DND-41 (cell line): Measurements from ENCODE around the gene CACNA2D1.

Source experiments
- ATAC-seq: fragments of 200-7000 bp; cut with Tn5 transposase; 3 replicates; pipeline ENCODE4 v1.9.1; 2021; ENCODE audit warnings: low read depth; ENCODE audit not compliant: insufficient read depth
- DNase-seq: peaks from one replicate; pipeline ENCODE4 v3.0.0-alpha.2; 2020
- H2AFZ ChIP-seq: 2 replicates; pipeline ENCODE4 v1.6.0; 2012; ENCODE audit warnings: low read depth, low read length
- H3K27ac ChIP-seq: 2 replicates; pipeline ENCODE4 v1.5.1; 2012; ENCODE audit warnings: low read length, inconsistent platforms
- H3K27me3 ChIP-seq: fragments of 200-600 bp; sonication (generic); 2 replicates; pipeline ENCODE4 v1.6.0; 2012; ENCODE audit warnings: low read length, mild to moderate bottlenecking, inconsistent platforms; ENCODE audit not compliant: insufficient read depth, poor library complexity
- H3K36me3 ChIP-seq: 2 replicates; pipeline ENCODE4 v1.5.1; 2012; ENCODE audit warnings: low read length, inconsistent platforms; ENCODE audit not compliant: insufficient read depth
- H3K4me1 ChIP-seq: 2 replicates; pipeline ENCODE4 v1.5.1; 2012; ENCODE audit warnings: mild to moderate bottlenecking, low read length; ENCODE audit not compliant: insufficient read depth
- H3K4me2 ChIP-seq: 2 replicates; pipeline ENCODE4 v1.6.0; 2012; ENCODE audit warnings: mild to moderate bottlenecking, moderate library complexity, low read length, inconsistent platforms; ENCODE audit not compliant: insufficient read depth
- H3K4me3 ChIP-seq, 2 experiments: fragments of 200-600 bp in 1 of 2; shearing (Covaris generic) in 1 of 2; 2 replicates each; pipeline ENCODE4 v1.5.1; 2012 to 2016; ENCODE audit warnings: inconsistent platforms in 2 of 2, low read length in 2 of 2, mild to moderate bottlenecking in 2 of 2, low read depth in 1 of 2, moderate library complexity in 1 of 2
- H3K79me2 ChIP-seq: 2 replicates; pipeline ENCODE4 v1.6.0; 2012; ENCODE audit warnings: low read length, inconsistent platforms; ENCODE audit not compliant: insufficient read depth
- H3K9ac ChIP-seq: 2 replicates; pipeline ENCODE4 v1.6.0; 2012; ENCODE audit warnings: low read depth, mild to moderate bottlenecking, inconsistent platforms, low read length, moderate library complexity
- H3K9me3 ChIP-seq: 2 replicates; pipeline ENCODE4 v1.5.1; 2012; ENCODE audit warnings: low read length, moderate library complexity, mild to moderate bottlenecking, inconsistent platforms; ENCODE audit not compliant: insufficient read depth, severe bottlenecking
- H4K20me1 ChIP-seq: 2 replicates; pipeline ENCODE4 v1.6.0; 2012; ENCODE audit warnings: low read length; ENCODE audit not compliant: insufficient read depth
- EZH2 ChIP-seq: IDR thresholded peaks from 3 replicates; pipeline ENCODE4 v1.6.1; 2012; ENCODE audit warnings: borderline replicate concordance, low read depth, mild to moderate bottlenecking, moderate library complexity, low read length, inconsistent platforms; ENCODE audit not compliant: severe bottlenecking
- TF ChIP-seq, protein P1 (sequence below): IDR thresholded peaks from 2 replicates; pipeline ENCODE4 v1.5.1; 2012; ENCODE audit warnings: borderline replicate concordance, low read length, moderate library complexity, mild to moderate bottlenecking; ENCODE audit not compliant: poor library complexity, severe bottlenecking; ENCODE audit errors: extremely low read depth

Gene CACNA2D1

DNA sequence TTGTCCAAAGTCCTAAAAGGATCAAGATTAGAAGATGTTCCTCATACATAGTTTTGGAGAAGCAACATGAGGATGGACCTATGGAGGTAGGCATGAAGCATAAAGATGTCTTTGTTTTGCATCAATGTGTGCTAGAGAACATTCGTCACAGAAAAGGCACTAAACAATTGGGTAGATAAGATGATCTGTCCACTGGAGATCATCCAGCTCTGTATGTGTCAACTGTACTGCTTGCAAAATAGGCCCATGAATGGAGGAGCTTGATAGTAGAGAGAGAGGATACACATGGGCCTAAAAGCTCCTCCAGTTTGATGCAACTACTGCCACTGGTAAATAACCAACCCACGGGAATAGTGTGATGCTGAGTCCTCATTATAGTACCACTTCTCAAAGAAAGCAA lies 387.3 kb downstream of the CACNA2D1 start:
- TF ChIP-seq, protein P1, sequence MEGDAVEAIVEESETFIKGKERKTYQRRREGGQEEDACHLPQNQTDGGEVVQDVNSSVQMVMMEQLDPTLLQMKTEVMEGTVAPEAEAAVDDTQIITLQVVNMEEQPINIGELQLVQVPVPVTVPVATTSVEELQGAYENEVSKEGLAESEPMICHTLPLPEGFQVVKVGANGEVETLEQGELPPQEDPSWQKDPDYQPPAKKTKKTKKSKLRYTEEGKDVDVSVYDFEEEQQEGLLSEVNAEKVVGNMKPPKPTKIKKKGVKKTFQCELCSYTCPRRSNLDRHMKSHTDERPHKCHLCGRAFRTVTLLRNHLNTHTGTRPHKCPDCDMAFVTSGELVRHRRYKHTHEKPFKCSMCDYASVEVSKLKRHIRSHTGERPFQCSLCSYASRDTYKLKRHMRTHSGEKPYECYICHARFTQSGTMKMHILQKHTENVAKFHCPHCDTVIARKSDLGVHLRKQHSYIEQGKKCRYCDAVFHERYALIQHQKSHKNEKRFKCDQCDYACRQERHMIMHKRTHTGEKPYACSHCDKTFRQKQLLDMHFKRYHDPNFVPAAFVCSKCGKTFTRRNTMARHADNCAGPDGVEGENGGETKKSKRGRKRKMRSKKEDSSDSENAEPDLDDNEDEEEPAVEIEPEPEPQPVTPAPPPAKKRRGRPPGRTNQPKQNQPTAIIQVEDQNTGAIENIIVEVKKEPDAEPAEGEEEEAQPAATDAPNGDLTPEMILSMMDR = no peak
- DNase-seq (no peak), ATAC-seq (no peak)
- no peak overlapping the region for H3K4me2 ChIP-seq
- no peak overlapping the region for H3K9ac ChIP-seq
- H2AFZ ChIP-seq = no peak overlapping the region
- no peaks in the 10 kb centered on the region for H3K36me3 ChIP-seq
- H3K79me2 ChIP-seq = no peaks in the 10 kb centered on the region
- H3K27me3 ChIP-seq = no peaks in the 10 kb centered on the region
- no peak overlapping the region for H3K4me3 ChIP-seq
- H3K27ac ChIP-seq = no peak overlapping the region
- H3K9me3 ChIP-seq = no peaks in the 10 kb centered on the region
- no peaks in the 10 kb centered on the region for H4K20me1 ChIP-seq
- H3K4me1 ChIP-seq = no peaks in the 10 kb centered on the region

DNA sequence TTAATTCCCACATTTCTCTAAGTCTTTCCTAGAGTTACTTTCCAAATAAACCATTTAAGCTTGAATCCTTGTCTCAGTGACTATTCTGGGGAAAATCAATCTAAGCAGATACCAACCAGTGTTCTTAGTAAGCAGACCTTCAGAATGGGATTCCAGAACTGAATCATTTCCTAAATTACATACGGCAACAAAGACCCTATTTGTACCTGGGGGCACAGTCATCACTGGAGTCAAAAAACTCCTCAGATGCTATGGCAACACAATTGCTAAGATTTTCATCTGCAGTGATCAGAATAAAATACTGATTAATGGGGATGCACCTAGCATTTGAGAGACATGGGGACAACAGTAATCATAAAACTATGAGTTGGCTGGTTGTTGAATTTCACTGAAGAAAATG lies 389.0 kb downstream of the CACNA2D1 start:
- no peak for DNase-seq
- no peaks in the 10 kb centered on the region for H4K20me1 ChIP-seq
- H3K27me3 ChIP-seq = no peaks in the 10 kb centered on the region
- no peak overlapping the region for H2AFZ ChIP-seq
- no peak overlapping the region for H3K4me2 ChIP-seq
- H3K27ac ChIP-seq = no peak overlapping the region
- no peak for TF ChIP-seq EZH2
- TF ChIP-seq, protein P1 = no peak
- no peak for ATAC-seq
- H3K36me3 ChIP-seq = no peaks in the 10 kb centered on the region
- no peak overlapping the region for H3K9ac ChIP-seq
- H3K4me3 ChIP-seq = no peak overlapping the region
- no peaks in the 10 kb centered on the region for H3K9me3 ChIP-seq
- no peaks in the 10 kb centered on the region for H3K79me2 ChIP-seq
- no peaks in the 10 kb centered on the region for H3K4me1 ChIP-seq

DNA sequence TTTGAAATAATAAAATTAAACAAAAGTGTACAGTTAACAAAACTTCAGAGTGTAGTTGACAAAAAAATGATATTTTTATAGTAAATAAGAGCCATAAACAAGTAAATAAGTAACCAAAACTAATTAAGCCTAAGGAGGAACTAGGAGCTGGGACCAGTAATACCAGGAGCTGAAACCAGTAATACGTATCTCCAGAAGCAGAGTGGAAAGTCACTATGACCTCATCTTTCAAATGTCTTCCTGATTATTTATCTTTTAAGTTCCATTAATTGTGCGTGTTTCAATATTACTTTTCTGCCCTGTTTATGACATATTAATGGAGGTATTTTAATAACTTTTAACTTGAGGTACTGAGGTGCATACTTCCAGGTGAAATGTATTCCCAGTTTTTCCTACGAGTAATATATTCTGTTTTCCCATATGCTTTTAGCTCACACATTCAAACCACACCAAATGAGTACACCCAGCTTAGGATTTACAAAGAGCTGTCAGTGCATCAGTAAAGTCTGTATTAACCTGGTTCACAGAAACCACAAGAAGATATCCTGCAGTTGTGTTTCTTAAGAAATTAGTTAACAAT lies 390.0 kb downstream of the CACNA2D1 start:
- no peaks in the 10 kb centered on the region for H3K36me3 ChIP-seq
- no peaks in the 10 kb centered on the region for H3K4me1 ChIP-seq
- no peaks in the 10 kb centered on the region for H3K27me3 ChIP-seq
- ATAC-seq = no peak
- H3K4me3 ChIP-seq = no peak overlapping the region
- no peak for TF ChIP-seq EZH2
- TF ChIP-seq, protein P1 = no peak
- H2AFZ ChIP-seq = no peak overlapping the region
- no peak overlapping the region for H3K27ac ChIP-seq
- H3K79me2 ChIP-seq = no peaks in the 10 kb centered on the region
- no peaks in the 10 kb centered on the region for H4K20me1 ChIP-seq
- DNase-seq = no peak
- no peak overlapping the region for H3K9ac ChIP-seq
- H3K4me2 ChIP-seq = no peak overlapping the region
- no peaks in the 10 kb centered on the region for H3K9me3 ChIP-seq

DNA sequence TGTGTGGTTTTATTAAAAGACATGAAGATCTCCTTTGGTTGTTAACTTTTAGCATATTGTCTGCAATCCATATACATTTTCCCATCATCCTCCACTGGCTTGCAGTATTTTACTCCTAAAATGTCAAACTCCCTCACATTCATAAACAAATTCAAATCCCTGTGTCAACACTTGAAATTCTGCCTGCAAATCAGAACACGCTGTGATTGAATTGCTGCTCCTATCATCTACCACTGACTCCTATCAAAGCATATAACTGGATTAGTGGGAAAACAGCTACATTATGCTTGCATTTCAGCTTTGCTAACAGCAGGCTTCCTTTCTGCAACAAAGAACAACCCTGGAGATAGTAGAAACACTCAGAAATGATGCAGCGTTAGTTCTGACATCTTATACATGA lies 392.0 kb downstream of the CACNA2D1 start:
- no peaks in the 10 kb centered on the region for H3K79me2 ChIP-seq
- H3K27ac ChIP-seq = no peak overlapping the region
- TF ChIP-seq, protein P1 = no peak
- no peak for TF ChIP-seq EZH2
- H3K9ac ChIP-seq = no peak overlapping the region
- no peaks in the 10 kb centered on the region for H4K20me1 ChIP-seq
- no peak overlapping the region for H2AFZ ChIP-seq
- H3K27me3 ChIP-seq = no peaks in the 10 kb centered on the region
- H3K4me2 ChIP-seq = no peak overlapping the region
- no peaks in the 10 kb centered on the region for H3K9me3 ChIP-seq
- DNase-seq (no peak), ATAC-seq (no peak)
- no peak overlapping the region for H3K4me3 ChIP-seq
- H3K4me1 ChIP-seq = no peaks in the 10 kb centered on the region
- H3K36me3 ChIP-seq = no peaks in the 10 kb centered on the region
